ENCODE data around the gene TCF7L2.

DNA sequence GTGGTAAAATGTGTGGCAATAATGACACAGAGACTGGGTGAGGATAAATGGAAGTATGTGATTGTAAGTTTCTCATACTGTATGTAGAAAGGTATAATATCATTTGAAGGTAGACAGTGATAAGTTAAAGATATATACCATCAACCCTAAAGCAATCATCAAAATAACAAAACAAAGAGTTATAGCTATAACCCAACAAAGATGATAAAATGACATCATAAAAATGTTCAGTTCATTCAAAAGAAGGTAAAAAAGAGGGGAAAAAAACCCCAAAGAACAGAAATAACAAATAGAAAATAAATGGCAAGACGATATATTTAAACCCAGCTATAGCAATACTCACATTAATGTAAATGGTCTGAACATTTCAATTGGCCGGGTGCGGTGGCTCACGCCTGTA is 17.4 kb upstream of the TCF7L2 start:
- no peak for TF ChIP-seq POLR2A (IDR thresholded peaks at IDR 0.05)
- TF ChIP-seq CTCF (IDR thresholded peaks at IDR 0.05) = no peak

All from adrenal gland (tissue), 5 donors.